GM12878 (cell line): Measurements from ENCODE around the gene IQGAP1. TPM values are rescaled to one million over a fixed set of nuclear protein-coding genes. Genes with fewer than 3 reads are reported as not detected.

Experiments
- ATAC-seq: fragments of 200-7000 bp; cut with Tn5 transposase; 3 replicates; pipeline ENCODE4 v1.9.1; 2020; ENCODE audit warnings: mild to moderate bottlenecking, moderate library complexity
- BruUV-seq: library from RNA; stranded (reverse); fragments of 400-500 nt; replicated peaks from 2 replicates; lab custom pipeline; 2021; lab: Mats Ljungman, UMichigan
- CTCF ChIA-PET: fragments of 300-600 bp; sonication (Branson Sonifier 250); formaldehyde crosslinking; extraction: SDS; loops from one replicate; lab custom pipeline; 2021; ENCODE audit warnings: inconsistent platforms; lab: Yijun Ruan, JAX
- POLR2A ChIA-PET: fragments of 350-600 bp; formaldehyde crosslinking; extraction: SDS; loops from one replicate; lab custom pipeline; 2021; ENCODE audit warnings: inconsistent platforms; lab: Charles Lee
- RAD21 ChIA-PET: fragments of 300-600 bp; sonication (Branson Sonifier 250); formaldehyde crosslinking; loops from one replicate; lab custom pipeline; 2023; ENCODE audit warnings: antibody characterized with exemption; ENCODE audit not compliant: unreplicated experiment; lab: Charles Lee
- SMC1A ChIA-PET: fragments of 300-600 bp; sonication (Branson Sonifier 250); formaldehyde crosslinking; loops from one replicate; lab custom pipeline; 2023; ENCODE audit not compliant: unreplicated experiment, uncharacterized antibody; lab: Charles Lee
- DNase-seq: peaks from one replicate; pipeline ENCODE4 v3.0.0-alpha.2; 2011; ENCODE audit warnings: low read depth, low spot score
- FAIRE-seq: peaks from 3 replicates; lab custom pipeline; 2011; peaks lifted over from hg19 to GRCh38; lab: Jason Lieb, UNC
- H2AFZ ChIP-seq: 2 replicates; pipeline ENCODE4 v1.6.0; 2011; ENCODE audit warnings: low read depth, low read length, control low read depth; ENCODE audit not compliant: control insufficient read depth
- H3K27ac ChIP-seq: 2 replicates; pipeline ENCODE4 v1.5.1; 2011; ENCODE audit warnings: control low read depth; ENCODE audit not compliant: control insufficient read depth, insufficient read depth
- H3K27me3 ChIP-seq, 2 experiments: replicated peaks in 1 of 2; 2 replicates each; pipeline versions ENCODE4 v1.6.0 to v1.6.1; 2011; ENCODE audit warnings: low read length in 1 of 2; ENCODE audit not compliant: control insufficient read depth in 2 of 2, insufficient read depth in 2 of 2
- H3K36me3 ChIP-seq, 2 experiments: 2 replicates each; pipeline ENCODE4 v1.5.1; 2011; ENCODE audit warnings: low read length in 1 of 2; ENCODE audit not compliant: control insufficient read depth in 2 of 2, insufficient read depth in 2 of 2
- H3K4me1 ChIP-seq: 2 replicates; pipeline ENCODE4 v1.6.1; 2011; ENCODE audit warnings: mild to moderate bottlenecking, low read length, moderate library complexity, mixed read lengths; ENCODE audit not compliant: control insufficient read depth, insufficient read depth
- H3K4me2 ChIP-seq: 2 replicates; pipeline ENCODE4 v1.6.0; 2011; ENCODE audit warnings: control low read depth; ENCODE audit not compliant: control insufficient read depth, insufficient read depth
- H3K4me3 ChIP-seq: fragments of 200-600 bp; sonication (generic); 2 replicates; pipeline ENCODE4 v1.5.1; 2016
- H3K79me2 ChIP-seq: 2 replicates; pipeline ENCODE4 v1.6.0; 2011; ENCODE audit warnings: low read length; ENCODE audit not compliant: control insufficient read depth, insufficient read depth
- H3K9ac ChIP-seq: 2 replicates; pipeline ENCODE4 v1.8.0; 2011; ENCODE audit warnings: low read length, control low read depth, mixed read lengths; ENCODE audit not compliant: control insufficient read depth, insufficient read depth
- H3K9me3 ChIP-seq: replicated peaks from 3 replicates; pipeline ENCODE4 v1.5.1; 2011; ENCODE audit warnings: mild to moderate bottlenecking, low read length; ENCODE audit not compliant: control insufficient read depth, insufficient read depth
- H4K20me1 ChIP-seq: 2 replicates; pipeline ENCODE4 v1.6.0; 2011; ENCODE audit not compliant: control insufficient read depth, insufficient read depth
- ASH2L ChIP-seq: fragments of 300-600, 200-600 bp; sonication (generic); IDR thresholded peaks from 2 replicates; pipeline ENCODE4 v1.6.1; 2017; ENCODE audit warnings: low read depth, mild to moderate bottlenecking, borderline replicate concordance
- ATF2 ChIP-seq: IDR thresholded peaks from 2 replicates; pipeline ENCODE4 v1.6.1; 2012; ENCODE audit warnings: low read length, inconsistent platforms
- ATF3 ChIP-seq: IDR thresholded peaks from 2 replicates; pipeline ENCODE4 v1.6.1; 2011; ENCODE audit warnings: low read depth, mild to moderate bottlenecking, low read length, moderate library complexity, borderline replicate concordance; ENCODE audit errors: extremely low read depth
- CBX3 ChIP-seq: fragments of 200-600 bp; sonication (generic); IDR thresholded peaks from 2 replicates; pipeline ENCODE4 v1.6.1; 2016; ENCODE audit warnings: low read depth, borderline replicate concordance
- GABPA ChIP-seq: IDR thresholded peaks from 2 replicates; pipeline ENCODE4 v1.6.1; 2014; ENCODE audit warnings: antibody characterized with exemption, low read depth, mild to moderate bottlenecking, inconsistent platforms
- HDAC2 ChIP-seq: fragments of 200-600 bp; sonication (generic); IDR thresholded peaks from 2 replicates; pipeline ENCODE4 v1.6.1; 2017
- HDAC6 ChIP-seq: fragments of 200-600 bp; sonication (generic); IDR thresholded peaks from one replicate; pipeline ENCODE4 v1.8.0; 2017; ENCODE audit warnings: antibody characterized with exemption; ENCODE audit not compliant: unreplicated experiment
- IRF4 ChIP-seq: IDR thresholded peaks from 2 replicates; pipeline ENCODE4 v1.6.1; 2011; ENCODE audit warnings: low read depth, low read length
- JUNB ChIP-seq: IDR thresholded peaks from 2 replicates; pipeline ENCODE4 v1.6.1; 2016; ENCODE audit warnings: antibody characterized with exemption, mild to moderate bottlenecking
- KLF5 ChIP-seq: fragments of 450-650 bp; IDR thresholded peaks from 2 replicates; pipeline ENCODE4 v1.6.1; 2014; ENCODE audit warnings: mild to moderate bottlenecking; ENCODE audit not compliant: partially characterized antibody
- NR2F1 ChIP-seq: fragments of 450-650 bp; conservative IDR thresholded peaks from 2 replicates; pipeline ENCODE4 v1.6.1; 2017; ENCODE audit warnings: mild to moderate bottlenecking
- PAX8 ChIP-seq: fragments of 450-650 bp; IDR thresholded peaks from 2 replicates; pipeline ENCODE4 v1.6.1; 2017; ENCODE audit warnings: mild to moderate bottlenecking, moderate library complexity
- PBX3 ChIP-seq: IDR thresholded peaks from 2 replicates; pipeline ENCODE4 v1.6.1; 2011; ENCODE audit warnings: mild to moderate bottlenecking, low read depth, low read length, moderate library complexity; ENCODE audit not compliant: insufficient replicate concordance
- RB1 ChIP-seq: fragments of 450-650 bp; formaldehyde crosslinking; IDR thresholded peaks from 2 replicates; pipeline ENCODE4 v1.6.1; 2017; ENCODE audit warnings: mild to moderate bottlenecking, borderline replicate concordance
- SP1 ChIP-seq: IDR thresholded peaks from one replicate; pipeline ENCODE4 v1.6.1; 2011; ENCODE audit warnings: low read depth, low read length
- SRF ChIP-seq, 2 experiments: IDR thresholded peaks; 2 replicates each; pipeline ENCODE4 v1.6.1; 2011; ENCODE audit warnings: low read depth in 2 of 2, low read length in 2 of 2, mild to moderate bottlenecking in 1 of 2, moderate library complexity in 1 of 2
- SUZ12 ChIP-seq: fragments of 200-600 bp; sonication (generic); IDR thresholded peaks from one replicate; pipeline ENCODE4 v1.6.1; 2018; ENCODE audit warnings: antibody characterized with exemption, mild to moderate bottlenecking; ENCODE audit not compliant: unreplicated experiment
- ZBTB4 ChIP-seq: fragments of 450-650 bp; formaldehyde crosslinking; IDR thresholded peaks from 2 replicates; pipeline ENCODE4 v1.4.0; 2022; ENCODE audit warnings: mild to moderate bottlenecking, moderate library complexity
- ZNF384 ChIP-seq: IDR thresholded peaks from 2 replicates; pipeline ENCODE4 v1.6.1; 2012; ENCODE audit warnings: low read depth, mild to moderate bottlenecking, low read length, improper control_type of control experiment, borderline replicate concordance
- WGBS: methylation state at CpG from one replicate; pipeline ENCODE4 v1.1.6; 2016; ENCODE audit warnings: low lambda C conversion rate; ENCODE audit not compliant: insufficient replicate concordance, insufficient coverage; ENCODE audit errors: missing lambda C conversion rate; 5-methylcytosine and 5-hydroxymethylcytosine counted together
- in situ Hi-C: fragments of 300-500 bp; cut with MboI; formaldehyde crosslinking; loops from 9 replicates; pipeline ENCODE4 v1.14.3; 2018; ENCODE audit warnings: mixed read lengths
- intact Hi-C: fragments of 100-400 bp; cut with micrococcal nuclease; formaldehyde crosslinking; loops from one replicate; pipeline ENCODE4 v1.14.2; 2022; ENCODE audit not compliant: unreplicated experiment
- polyA plus RNA-seq, 11 experiments: library from polyadenylated mRNA; depleted of rRNA in 4 of 11; unstranded in 6 of 11; stranded (reverse) in 5 of 11; fragments of >200 nt; fragmentation: Nextera tagmentation in 4 of 11; fragmentation: Illumina TruSeq in 1 of 11; extraction: Ambion mirVana in 4 of 11; extraction: Trizol in 1 of 11; gene quantifications; 1 replicate in 1 of 11; 2 replicates in 10 of 11; pipeline versions ENCODE4 v1.2.1 to v1.2.3, GENCODE V29; 2011 to 2016; ENCODE audit warnings: inconsistent platforms in 2 of 11, missing spikeins in 2 of 11, low read depth in 1 of 11
- total RNA-seq, 4 experiments: library from RNA; depleted of rRNA in 3 of 4; stranded (reverse); fragments of >200 nt in 3 of 4; fragmentation: Illumina TruSeq in 1 of 4; extraction: Trizol in 1 of 4; gene quantifications; 2 replicates each; pipeline versions ENCODE4 v1.2.1 to v1.2.3, GENCODE V29; 2013 to 2021

IQGAP1 gene
- total and polyA plus RNA-seq, 10 of the 15 experiments (the other 5 are each of a cell fraction or from before 2014, with no cell fraction given): 65.2 to 250 (median 112) TPM

DNA sequence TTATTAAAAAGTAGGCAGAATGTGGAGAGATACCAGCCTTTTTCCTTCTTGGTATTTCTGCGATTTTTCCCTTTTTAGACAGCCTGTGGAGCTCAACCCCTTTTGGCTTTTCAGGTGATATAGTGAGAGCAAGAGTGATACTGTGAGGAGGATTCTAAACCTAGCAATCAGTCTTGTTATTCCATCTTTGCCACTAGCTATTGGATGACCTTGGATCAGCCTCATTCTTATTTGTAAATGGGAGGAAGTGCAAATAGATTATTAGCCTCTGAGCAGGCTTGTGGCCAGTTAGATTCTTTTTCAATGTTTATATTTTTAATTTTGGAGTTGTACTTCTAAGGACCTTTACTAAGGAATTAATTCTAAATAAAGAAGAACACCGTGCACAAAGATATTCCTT lies 34.0 kb downstream of the IQGAP1 start:
- H3K4me2 ChIP-seq: no peak overlapping the region
- in situ Hi-C loops: no loop called here
- H2AFZ ChIP-seq: no peak overlapping the region
- CTCF ChIA-PET: interaction anchor here (0.7 to 1.8 kb wide), 7 partner anchors 9 to 176 kb away, joined by 3 to 8 read pairs (median 3); no protein-coding TSS in a partner anchor
- no TSS peak for BruUV-seq
- H3K79me2 ChIP-seq: peaks cover 60% of the 10 kb centered on the region
- H3K4me1 ChIP-seq: peaks cover 30% of the 10 kb centered on the region
- H3K4me3 ChIP-seq: no peak overlapping the region
- no peaks in the 10 kb centered on the region for H3K27me3 ChIP-seq
- H3K36me3 ChIP-seq: peaks cover 0 to 6% of the 10 kb centered on the region in 2 experiments; a peak in 2 of 4 replicates
- RAD21 ChIA-PET: interaction anchor here (1.0 to 2.2 kb wide), 3 partner anchors 9 to 34 kb away, joined by 5 to 9 read pairs (median 6); partner anchors contain the start of gene IQGAP1
- SMC1A ChIA-PET: interaction anchor here (1.2 to 6.4 kb wide), 7 partner anchors 9 to 59 kb away, joined by 3 to 38 read pairs (median 4); partner anchors contain the start of gene IQGAP1
- no peak overlapping the region for H3K9ac ChIP-seq
- H4K20me1 ChIP-seq: no peaks in the 10 kb centered on the region
- intact Hi-C loops: loop anchor here (5.0 kb wide), 1 partner anchor 100 kb away; no protein-coding TSS in a partner anchor
- TF ChIP-seq HDAC2 (no peak), KLF5 (no peak), SP1 (no peak), PAX8 (no peak), ATF3 (no peak), GABPA (no peak), SRF (IDR thresholded peaks at IDR 0.05; ENCODE audit: low read depth in 2 of 2, low read length in 2 of 2) (no peak), ZBTB4 (no peak), RB1 (no peak), NR2F1 (no peak), PBX3 (no peak), HDAC6 (no peak), ASH2L (no peak), CBX3 (no peak), IRF4 (no peak), ATF2 (no peak), SUZ12 (no peak), ZNF384 (no peak), JUNB (no peak)
- no peak for DNase-seq
- 78% methylated on average over 2 of the region's 2 CpGs for WGBS
- POLR2A ChIA-PET: interaction anchor here (1.3 to 2.7 kb wide), 3 partner anchors 9 to 20 kb away, joined by 3 to 12 read pairs (median 5); no protein-coding TSS in a partner anchor
- FAIRE-seq: no peak
- no peak for ATAC-seq
- no peak overlapping the region; the same call in 1 of the 2 replicates for H3K27ac ChIP-seq
- H3K9me3 ChIP-seq: no peaks in the 10 kb centered on the region; the same call in 2 of the 3 replicates
